ENCODE data around the gene GRM3.

Gene GRM3

DNA sequence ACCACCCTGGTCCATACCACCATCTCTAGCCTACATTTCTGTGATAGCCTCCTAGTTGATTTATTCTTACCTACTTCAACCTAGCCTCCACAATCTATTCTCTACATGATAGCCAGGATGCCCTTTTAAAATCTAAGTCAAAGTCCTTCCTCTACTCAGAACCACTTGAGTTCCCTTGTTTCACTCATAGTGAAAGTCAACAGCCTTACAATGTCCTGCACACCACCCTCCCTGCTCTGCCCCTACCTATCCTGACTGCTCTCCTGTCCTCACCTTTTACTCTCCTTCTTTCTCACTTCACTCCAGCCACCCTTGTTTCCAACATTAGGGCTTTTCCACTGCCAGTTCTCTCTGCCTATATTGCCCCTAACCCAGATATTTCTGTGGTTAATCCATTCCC, 146.7 kb downstream of the GRM3 start:
- DNase-seq, result no peak

DNA sequence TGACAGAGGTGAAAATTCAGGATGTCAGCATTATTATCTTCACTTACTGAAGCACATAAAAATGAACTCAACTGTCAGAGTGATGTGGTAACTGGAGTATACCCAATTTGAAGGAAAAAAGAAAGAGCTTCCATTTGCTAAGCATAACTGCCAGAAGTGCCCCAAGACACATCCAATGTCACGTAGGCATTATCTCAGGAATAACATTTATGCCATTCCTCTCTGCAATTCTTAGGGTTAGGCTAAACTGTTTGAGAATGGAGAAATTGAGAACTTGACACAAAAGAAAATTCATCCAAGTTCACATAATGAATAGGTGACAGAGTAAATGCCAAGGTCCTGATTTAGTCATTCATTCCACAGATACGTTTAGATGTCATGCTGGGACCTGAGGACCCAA, 148.6 kb downstream of the GRM3 start:
- no peak for DNase-seq

DNA sequence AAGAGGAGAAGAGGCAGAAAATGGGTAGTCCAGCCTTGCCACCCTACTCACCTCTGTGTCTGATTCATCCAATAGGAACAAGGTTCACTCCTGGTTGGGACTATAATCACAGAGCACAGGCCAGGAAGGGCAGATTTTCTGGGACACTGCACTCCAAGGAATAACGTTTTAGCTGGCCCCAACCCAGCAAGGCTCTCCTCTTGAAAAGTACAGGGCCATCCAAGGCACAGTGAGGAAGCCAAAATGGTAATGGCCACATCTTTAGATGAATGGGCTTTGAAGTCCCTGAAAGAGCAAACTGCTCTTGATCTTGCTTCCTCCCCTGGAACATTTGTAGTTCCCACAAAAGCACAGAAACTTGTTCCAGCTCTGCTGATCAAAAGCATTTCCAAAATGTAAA, 149.4 kb downstream of the GRM3 start:
- DNase-seq, result no peak

DNA sequence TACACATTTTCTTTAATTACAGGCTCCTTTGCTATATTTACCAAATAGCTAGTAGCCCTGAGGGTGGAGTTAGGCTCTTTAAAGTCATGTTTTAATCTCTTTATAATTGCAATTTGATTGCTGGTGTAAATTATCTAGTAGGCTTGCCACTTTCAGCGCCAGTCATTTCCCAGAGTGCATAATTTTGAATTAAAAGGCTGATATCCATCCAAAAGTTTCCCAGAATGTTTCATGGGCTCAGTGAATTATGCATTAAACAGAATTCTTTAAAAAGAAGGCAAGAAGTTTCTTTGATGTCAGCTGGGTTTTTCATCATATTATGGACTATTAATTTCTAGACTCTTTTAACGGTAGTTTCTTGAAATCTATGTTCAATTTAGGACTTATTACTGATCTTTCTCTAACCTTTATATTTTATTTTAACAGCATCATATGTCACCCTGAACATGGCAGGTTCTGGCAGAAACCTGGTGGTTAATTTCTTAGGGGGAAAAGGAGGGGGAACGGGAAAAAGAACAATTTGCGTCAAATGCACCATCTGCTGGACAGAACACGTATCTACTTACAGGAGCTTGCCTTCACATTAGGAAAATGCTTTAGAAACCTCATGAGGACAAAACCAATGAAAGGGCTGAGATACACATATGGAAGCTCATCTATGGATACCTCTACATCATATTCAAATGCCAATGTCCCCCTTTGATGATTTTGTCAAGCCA, 171.1 kb downstream of the GRM3 start:
- no peak for DNase-seq

DNA sequence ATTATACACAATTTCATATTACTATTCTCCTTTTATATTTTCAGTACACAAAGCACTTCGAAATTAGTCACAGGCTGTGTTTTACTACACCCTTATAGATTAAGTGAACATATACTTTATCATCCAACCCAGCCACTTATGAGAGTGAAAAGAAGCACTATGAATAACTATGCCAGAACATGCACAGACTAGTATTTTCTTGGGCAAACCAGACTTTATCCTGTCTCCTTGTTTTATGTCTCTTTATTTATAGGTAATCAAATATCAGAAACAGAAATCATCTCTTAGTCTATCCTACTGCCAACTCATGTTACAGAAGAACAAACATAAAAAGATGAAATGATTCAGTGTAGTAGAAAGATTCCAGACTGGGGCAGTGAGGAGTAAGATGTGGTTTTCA, 171.8 kb downstream of the GRM3 start:
- DNase-seq, result no peak

DNA sequence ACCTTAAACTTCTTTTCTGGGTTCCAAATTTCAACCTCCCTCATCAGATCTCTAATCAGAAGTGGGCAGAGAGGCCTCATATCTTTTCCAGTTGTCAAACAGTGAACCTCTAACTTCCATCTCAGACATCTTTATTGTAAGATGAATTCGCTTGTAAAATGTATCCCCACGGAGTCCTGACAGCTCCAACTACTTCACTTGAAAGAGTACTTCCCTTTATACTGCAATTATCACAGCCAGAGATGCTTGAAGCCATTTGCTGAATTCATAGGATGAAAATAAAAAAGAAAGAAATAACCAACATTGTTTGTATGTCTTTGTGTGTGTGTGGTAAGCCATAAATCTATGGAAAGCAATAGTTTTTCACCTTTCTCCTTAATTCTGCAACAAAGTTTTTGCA, 175.2 kb downstream of the GRM3 start:
- DNase-seq, result no peak

DNA sequence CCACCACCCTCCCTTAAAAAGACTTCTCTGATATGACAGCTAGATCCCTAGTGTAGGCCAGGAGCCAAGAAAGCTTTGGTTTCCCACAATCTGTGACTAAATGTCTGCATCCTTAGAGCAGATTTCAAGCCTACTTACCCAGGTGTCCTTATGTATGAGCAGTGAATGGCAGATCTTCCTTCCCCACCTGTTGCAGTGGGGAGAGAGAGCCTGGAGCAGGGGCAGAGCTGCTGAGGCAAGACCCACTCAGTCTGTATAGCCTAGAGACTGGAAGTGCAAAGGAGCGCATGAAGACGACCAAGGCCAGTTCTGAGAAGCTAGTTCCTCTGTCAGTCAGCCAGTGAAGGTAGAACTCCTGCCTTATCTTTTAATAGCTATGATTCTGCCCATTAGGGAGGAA, 180.1 kb downstream of the GRM3 start:
- DNase-seq, result no peak

DNA sequence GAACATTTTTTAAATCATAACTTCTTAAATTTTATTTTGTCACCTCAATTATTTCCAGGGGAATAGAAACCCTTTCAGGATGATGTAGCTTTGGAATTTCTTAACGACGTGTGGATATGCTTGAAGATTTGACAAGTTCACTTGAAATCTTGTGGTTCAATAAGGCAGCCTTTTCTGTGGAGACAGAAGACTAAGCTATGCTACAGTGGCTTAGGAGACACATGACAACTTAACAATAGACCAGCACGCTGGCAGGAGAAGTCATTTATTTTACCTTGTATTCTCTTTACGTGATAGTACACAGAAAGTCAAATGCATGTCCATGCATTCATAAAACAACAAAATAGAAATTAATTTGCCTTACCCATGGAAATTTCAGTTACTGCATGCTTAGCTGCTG, 181.6 kb downstream of the GRM3 start:
- DNase-seq, result no peak

DNA sequence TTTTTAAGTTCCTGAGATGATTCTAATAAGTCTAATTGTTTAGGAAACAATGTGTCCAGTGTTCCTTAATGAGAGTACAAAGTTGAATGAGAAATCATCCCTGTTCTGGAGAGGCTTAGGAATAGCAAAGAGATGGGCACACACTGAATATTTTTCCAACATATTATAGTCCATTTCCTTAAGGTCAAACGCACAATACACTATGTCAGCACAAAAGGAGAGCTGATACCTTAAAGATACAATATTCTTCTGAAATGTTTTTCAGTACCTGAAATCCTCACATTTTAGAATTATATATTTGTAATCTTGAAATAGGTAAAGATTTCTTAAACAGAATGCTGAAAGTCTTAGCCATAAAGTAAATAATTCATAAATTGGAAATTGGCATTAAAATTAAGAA, 183.2 kb downstream of the GRM3 start:
- DNase-seq, result no peak

DNA sequence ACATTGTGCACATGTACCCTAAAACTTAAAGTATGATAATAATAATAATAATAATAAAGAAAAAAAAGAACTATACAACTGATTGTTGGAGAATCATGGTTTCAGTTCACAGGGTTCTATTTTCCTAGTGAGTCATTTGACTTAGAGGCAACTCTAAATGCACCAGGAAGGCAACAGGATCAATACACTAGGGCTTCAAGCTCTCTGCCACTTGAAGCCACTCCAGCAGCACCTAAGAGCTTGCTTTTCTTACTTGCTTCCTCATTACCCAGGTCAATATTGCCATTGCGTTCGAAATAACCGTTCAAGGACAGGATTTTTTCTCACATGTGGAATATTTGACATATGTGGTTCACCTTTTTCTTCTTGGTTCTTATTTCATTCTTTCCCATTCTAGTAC, 189.7 kb downstream of the GRM3 start:
- no peak for DNase-seq

DNA sequence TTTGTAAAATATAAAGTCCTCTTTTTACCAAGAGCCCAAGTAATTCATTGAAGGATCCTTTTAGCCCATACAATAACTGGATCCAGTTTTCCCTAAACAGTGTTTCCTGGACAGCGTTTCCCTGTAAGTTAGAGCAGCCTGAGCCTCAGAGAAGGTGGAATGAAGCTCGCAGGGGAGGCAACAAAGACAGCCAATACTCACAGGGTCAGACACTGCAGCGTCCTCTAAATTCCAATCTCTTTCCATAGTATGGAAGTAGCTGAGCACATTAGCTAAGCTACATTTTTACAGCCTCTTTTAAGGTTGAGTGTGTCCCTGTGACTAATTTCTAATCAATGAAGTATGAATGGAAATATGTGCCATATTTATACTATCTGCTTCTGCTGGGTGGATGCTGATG, 193.5 kb downstream of the GRM3 start:
- no peak for DNase-seq

DNA sequence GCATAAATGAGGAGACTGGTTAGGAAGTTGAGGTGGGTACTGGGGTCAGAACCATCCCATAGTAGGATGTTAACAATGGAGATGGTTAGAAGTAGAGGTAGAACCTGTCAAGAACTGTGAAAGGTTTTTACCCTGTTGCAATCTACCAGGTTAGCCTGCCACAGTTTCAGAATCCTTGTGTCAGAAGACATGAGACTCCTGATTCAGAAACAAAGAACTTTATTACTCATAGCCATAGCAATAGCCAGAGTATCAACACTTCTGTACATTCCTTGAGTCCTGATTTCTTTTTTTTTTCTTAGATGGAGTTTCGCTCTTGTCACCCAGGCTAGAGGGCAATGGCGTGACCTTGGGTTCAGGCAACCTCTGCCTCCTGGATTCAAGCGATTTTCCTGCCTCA, 200.9 kb downstream of the GRM3 start:
- peak; percentile 21 for DNase-seq

DNA sequence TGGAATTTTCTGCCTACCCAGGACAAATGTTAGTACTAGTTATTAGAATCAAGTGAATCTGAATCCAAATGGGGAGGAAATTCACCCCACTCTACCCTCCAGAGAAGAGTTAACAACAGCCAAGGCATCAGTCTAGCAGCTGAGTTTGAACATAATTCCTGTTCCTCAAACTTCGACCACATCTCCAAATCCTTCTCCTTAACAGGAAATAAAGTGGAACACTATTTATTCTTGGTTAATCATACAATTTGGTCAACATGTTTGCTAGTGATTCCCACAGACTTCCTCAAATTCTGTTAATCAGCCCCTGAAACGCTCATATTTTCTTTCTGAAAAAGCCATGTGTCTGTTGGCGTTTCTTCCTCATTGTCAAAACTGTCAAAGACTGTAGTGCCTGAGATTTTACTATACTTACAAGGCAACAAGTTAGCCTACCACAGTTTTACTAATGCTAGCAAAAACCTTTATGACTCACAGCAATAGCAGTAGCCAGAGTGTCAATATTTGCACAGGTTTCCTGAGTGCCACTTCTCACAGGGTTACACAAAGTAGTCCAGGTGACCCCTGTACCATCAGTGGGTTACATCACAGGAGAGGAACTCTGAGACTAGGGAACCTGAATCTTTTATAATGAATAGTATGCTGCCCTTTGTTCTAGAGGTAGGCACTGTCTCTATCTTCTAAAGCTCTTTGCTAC, 202.9 kb downstream of the GRM3 start:
- no peak for DNase-seq

DNA sequence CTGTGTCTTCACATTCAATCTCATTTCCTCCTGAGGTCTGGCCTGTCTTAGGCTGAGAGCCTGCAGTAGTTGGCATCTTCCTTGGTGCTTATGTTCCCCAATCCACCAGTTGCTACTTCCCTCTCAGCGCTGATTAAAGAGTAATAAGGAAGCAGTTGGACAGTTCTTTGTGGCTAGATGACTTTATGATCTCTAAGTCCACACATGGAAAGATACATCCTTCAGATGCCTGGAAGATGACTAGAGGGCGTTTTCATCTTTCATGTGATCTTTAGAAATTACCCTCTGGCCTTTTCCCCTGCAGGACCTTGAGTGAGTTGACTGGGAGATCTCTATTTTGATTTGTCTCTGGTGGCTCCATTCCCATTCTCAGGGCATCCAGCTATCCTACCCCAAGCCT, 204.5 kb downstream of the GRM3 start:
- DNase-seq, result no peak

DNA sequence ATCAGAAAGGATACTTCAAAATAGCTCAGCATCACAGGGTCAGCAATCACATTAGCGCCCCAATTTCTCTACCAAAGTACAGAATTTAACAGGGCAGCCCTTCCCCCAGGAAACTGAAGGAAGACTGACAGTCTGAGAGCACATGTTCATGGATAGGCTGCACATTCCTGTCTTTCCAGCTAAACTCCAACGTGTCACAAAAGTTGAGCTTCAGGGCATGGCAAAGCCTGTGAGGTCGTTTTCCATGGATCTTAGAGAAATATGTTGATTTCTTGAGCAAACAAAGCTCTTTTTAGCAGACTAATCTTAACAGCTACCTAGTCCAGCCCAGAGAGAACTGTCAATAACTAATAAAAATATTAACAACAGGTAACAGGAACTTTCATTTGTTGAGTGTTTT, 207.9 kb downstream of the GRM3 start:
- DNase-seq, result no peak

DNA sequence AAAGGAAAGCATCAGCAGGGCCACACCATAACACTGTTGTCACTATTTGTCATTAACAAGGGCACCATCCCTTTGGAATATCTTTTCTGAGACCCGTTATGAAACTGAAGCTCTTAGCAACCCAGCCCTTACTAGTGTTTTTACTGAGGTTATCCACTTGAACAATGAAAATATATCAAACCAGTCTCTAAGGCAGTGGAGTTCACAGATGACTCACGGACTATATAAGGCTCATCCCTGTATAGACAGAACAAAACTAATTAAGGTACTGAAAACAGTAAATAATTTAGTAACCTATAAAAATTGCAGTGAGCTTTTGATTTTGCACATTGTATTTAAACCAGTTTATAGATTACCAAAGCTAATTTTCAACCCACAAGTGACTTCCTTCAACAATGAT, 219.7 kb downstream of the GRM3 start:
- DNase-seq, result no peak

DNA sequence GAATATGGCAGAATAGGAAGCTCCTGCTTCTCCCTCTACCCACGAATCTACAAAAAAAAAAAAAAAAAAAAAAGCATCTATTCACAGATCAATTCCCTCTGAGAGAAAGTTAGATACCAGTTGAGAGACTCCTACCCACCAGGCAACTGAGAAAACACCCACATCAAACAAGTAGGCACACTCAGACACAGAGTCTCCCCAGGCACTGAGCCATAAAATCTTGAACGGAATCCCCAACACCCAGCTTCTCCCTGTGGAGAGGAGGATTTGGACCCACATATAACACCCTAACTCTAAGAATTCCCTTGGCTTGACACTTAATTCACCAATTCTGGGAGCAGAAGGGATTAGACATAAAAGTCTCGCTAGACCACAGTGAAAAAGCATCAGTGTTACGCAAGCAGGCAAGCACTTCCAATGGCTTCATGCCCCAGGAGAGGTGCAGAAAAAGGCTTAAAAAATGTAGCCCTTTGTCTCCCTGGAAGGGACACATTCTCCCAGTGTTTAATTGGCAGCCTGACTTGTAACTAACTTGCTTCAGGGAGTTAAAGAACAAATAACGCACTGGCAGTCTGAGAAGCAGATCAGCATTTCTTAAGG, 223.6 kb downstream of the GRM3 start:
- no peak for DNase-seq

DNA sequence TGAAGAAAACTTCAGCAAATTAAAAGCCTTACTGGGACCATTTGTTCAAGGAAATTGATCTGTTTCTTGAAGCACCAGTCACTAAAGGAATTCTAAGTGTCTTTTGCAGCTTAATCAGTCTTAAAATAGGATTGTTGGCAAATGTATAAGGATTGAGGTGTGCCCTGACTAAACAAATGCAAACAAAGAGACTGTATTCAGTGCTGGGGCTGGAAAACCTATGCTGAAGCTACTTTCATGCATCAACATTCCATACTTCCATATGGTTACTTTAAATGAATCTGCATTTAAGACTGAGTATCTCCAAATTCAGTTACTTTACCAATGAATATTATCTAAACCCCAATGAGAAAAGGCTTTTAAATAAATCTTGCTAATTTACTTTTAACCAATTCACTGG, 232.4 kb downstream of the GRM3 start:
- DNase-seq, result no peak

DNA sequence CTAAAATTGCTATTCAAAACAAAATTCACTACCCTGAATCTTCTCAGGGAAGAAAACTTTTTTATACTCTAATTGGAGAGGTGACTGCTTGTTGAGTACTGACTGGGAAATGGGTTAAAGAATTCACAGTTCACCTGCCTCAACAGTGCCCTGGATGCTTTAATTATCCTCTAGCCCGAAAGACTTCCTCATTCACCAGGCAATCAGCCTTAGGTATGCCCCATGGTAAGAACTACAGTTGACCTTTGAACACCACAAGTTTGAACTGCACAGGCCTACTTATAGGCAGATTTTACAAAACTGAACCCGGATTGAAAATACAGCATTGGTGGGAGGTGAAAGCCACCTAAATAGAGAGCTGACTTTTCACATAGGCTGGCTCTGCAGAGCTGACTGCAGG, 240.4 kb downstream of the GRM3 start:
- no peak for DNase-seq

DNA sequence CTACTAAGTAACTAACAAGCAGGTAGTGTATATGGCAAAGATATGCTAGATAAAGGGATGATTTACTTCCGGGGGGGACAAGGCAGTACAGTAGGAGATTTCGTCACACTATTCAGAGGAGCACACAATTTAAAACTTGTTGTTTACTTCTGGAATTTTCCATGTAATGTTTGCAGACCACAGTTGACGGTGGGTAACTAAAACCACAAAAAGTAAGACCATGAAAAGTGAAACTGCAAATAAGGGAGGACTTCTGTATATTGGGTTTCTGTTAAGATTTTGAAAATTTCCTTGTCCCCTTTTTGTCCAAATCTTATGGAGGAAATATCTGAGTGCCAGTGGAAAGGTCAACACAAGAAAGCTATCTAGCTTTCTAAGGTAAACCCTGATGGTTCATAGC, 245.8 kb downstream of the GRM3 start:
- DNase-seq, result no peak

DNA sequence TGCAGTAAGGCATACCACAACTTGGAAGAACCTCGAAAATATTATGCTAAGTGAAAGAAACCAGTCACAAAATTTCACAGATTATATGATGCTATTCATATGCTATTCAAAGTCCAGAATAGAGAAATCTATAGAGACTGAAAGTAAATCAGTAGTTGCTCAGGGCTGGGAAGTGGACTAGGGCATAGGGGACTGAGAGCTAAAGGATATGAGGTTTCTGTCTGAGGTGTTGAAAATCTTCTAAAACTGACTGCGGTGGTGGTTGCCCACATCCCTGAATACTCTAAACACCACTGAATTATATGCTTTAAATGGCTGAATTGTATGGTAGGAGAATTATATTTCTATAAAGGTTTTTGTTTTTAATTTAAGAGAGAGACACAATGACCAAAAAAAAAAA, 254.5 kb downstream of the GRM3 start:
- no peak for DNase-seq

DNA sequence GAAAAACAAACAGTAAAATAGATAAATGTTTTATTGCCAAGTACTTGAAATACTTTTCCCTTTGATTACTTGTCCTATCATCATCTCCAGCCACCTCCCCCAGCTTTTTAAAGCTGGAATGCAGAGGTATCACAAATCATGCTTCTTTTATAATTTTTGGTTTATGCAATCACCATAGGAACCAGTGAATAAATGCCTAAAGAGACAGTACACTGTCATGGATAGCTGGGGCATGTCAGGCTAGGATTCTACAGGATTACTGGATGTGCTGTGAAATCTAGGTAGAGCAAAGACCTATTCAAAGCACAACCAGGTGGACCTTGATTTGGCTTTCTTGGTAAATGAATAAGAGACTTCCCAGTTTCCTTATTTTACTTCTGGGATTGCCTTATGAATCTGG, 257.2 kb downstream of the GRM3 start:
- DNase-seq, result no peak

DNA sequence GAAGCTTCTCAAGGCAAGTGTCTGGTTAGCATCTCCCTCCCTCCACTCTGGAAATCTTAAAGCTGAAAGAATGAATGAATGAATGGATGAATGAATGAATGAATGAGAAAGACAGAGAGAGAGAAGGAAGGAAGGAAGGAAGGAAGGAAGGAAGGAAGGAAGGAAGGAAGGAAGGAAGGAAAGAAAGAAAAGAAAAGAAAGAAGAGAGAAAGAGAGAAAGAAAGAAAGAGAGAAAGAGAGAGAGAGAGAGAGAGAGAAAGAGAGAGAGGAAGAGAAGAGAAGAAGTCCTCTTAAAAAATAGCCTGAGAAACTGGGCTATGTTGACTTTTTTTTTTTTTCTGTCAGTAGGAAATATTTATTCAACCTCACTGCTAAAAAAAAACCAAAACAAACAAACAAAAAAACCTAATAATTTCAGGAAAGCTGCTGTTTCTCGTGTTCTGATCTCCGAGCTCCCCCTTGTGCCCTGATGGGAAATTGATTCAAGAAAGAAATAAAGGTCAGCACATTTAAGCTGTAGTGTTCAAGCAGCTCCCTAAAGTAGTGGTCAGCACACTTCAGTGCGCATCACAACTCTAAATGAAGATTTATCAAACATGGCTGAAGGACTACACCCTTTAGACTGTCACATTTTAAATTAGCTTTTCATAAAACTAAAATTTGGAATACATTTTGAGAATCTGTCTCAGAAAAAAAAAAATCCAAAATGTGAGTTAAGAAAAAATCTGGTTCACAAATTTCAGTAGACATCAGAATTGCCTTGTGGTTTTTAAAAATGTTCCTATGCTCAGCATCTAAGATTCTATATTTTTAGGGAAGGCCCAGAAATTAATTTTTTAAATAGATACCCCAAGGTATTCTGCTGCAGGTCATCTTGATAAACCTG, 261.5 kb downstream of the GRM3 start:
- DNase-seq, result peak; percentile 20

DNA sequence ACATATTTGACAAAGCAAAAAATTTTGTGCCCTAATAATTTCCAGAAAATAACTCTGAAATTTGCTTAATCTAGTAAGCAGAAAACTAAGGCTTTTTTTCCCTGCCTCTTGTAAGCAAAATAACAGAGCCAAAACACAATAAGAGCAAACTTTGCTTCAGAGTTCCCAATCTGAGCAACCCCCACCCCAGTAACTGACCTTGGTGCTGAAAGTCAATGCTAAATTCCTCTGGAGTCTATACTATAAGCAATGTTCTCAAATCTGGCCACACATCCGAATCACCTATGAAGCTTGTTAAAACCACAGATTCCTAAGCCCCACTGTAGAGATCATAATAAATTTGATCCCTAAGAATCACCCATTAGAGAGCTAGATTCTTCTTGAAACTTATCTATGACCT, 265.2 kb downstream of the GRM3 start:
- DNase-seq, result no peak

Measured in activated CD4-positive, alpha-beta T cell treated with anti-CD3 and anti-CD28 coated beads, Interleukin-2, amount 50 U/mL, for 16 hours (primary cell).